Smooth muscle cell of the coronary artery (primary cell): Measurements from ENCODE around the gene ING1. TPM values are rescaled to one million over a fixed set of nuclear protein-coding genes. Genes with fewer than 3 reads are reported as not detected.

Source experiments
- total RNA-seq: library from RNA; depleted of rRNA; stranded (reverse); fragments of >200 nt; gene quantifications from 2 replicates; pipeline ENCODE4 v1.2.3, GENCODE V29; 2014; ENCODE audit warnings: low replicate concordance

ING1 gene, protein sequence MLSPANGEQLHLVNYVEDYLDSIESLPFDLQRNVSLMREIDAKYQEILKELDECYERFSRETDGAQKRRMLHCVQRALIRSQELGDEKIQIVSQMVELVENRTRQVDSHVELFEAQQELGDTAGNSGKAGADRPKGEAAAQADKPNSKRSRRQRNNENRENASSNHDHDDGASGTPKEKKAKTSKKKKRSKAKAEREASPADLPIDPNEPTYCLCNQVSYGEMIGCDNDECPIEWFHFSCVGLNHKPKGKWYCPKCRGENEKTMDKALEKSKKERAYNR
- 12.9 and 26.3 TPM in 2 replicates for total RNA-seq

DNA sequence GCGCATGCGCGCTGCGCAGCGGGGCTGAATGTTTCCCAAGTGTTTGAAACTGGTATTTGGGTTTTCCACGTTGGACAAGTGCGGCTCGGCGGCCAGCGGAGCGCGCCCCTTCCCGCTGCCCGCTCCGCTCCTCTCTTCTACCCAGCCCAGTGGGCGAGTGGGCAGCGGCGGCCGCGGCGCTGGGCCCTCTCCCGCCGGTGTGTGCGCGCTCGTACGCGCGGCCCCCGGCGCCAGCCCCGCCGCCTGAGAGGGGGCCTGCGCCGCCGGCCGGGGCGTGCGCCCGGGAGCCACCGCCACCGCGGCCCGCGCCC is at the start of gene ING1:
TSS of gene ING1 (plus strand) at position 59 of the 311 bp plus-strand sequence. CDS start 450 bp downstream, outside the sequence.

DNA sequence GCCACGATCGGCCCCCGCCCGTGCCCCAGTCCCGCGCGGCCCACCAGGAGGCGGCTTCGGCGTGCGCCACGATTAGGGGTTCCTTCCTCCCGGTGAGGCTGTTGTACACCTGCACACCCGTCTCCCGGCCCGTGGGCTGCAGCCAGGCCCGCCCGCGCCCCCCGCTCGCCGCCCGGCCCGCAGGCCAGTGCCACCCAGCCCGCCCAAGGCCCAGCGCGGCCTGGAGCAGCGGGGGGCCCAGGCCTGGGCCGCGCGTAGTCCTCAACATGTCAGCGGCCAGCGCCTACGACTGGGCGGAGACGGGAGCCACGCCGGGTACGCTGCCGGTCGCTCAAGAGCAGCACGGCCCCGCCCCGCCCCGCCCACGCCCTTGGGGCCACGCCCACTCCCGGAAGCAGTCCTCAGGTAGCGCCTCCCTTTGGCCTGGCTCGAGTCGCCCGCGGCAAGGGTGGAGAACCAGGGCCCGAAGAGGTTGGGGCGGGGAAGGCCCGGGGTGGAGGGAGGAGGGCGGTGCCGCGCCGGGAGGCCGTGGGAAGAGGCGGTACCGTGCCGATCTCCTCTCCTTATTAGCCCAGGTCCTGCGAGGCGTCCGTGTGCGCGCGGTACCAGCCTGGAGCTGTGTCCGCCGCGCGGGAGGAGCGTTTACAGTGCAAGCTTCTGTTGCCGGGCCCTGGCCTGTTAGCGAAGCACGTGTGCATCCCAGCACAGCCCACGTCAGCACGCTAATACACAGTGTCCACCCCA is 7.5 kb upstream of the ING1 start, which contains the start of gene CARS2:
TSS of gene CARS2 (minus strand) at position 291 of the 744 bp plus-strand sequence. CDS start at position 268, 23 bp downstream.

Other genes with a start within 250 kb of the ING1 start
- 4.1 and 9.1 TPM in 2 replicates for gene RAB20, start 152.0 kb upstream of the ING1 start, total RNA-seq
- gene NAXD, start 98.2 kb upstream of the ING1 start, total RNA-seq = 17.4 and 21.3 TPM in 2 replicates
- 55.8 and 111 TPM in 2 replicates for gene CARS2, start 7.6 kb upstream of the ING1 start, total RNA-seq
- 55.5 and 132 TPM in 2 replicates for gene ANKRD10, start 201.4 kb downstream of the ING1 start, total RNA-seq